ENCODE measurements around the gene ZNF730.
"Not testable (repeated sequence)": the region's sequence is repeated elsewhere in the genome, so short reads cannot be mapped to it uniquely, and the experiment has no call there.

ZNF730 gene

GRCh38 chr19:23116802-23117571 is at the start of gene ZNF730:
ZNF730 (plus strand) TSS chr19:23117025; CDS start chr19:23117174, 149 bp downstream.
- no peak for DNase-seq (ENCODE audit: low spot score)

- no peak for DNase-seq (ENCODE audit: low spot score)
Measured at GRCh38 chr19:23070353-23071146, 46.3 kb upstream of the ZNF730 start.

- no peak for DNase-seq (ENCODE audit: low spot score)
Measured at GRCh38 chr19:23071147-23071511, 45.7 kb upstream of the ZNF730 start.

DNA sequence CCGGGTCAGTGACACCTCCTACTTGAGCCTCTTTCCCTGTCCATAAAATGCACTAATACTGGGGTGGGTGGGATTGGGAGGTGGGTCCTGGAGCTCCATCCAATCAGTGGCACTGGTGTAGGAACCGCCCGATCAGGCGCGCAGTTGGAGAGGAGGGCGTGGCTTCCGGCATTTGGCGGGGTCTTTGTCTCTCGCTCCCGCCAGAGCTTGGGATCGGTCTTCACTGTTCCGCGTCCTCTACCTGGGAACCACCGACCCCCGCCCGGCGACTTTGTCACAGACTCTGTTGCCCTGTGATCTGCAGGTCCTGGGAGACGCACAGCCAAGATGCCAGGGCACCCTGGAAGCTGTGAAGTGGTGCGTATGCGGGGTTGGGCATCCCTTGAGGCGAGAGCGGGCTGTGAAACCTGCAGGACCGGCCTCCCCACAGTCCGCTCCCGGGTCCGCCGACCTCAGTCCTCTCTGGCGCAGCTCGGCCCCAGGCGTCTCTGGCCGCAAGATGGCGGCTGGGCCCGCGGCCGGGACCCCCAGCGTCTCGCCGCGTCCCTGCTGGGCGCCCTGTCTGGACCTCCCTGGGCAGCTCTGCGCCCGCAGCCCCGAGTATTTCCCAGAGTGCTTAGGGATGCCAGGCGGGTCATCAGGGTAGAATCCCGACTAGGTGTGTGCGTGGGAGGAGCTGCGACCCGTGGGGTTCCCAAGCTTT is 41.6 kb upstream of the ZNF730 start:
- peak; percentile 43 for DNase-seq (ENCODE audit: low spot score)

DNA sequence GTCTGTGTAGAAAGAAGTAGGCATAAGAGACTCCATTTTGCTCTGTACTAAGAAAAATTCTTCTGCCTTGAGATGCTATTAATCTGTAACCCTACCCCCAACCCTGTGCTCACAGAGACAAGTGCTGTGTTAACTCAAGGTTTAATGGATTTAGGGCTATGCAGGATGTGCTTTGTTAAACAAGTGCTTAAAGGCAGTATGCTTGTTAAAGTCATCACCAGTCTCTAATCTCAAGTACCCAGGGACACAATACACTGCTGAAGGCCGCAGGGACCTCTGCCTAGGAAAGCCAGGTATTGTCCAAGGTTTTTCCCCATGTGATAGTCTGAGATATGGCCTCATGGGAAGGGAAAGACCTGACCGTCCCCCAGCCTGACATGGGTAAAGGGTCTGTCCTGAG is 39.0 kb upstream of the ZNF730 start:
- DNase-seq (ENCODE audit: low spot score) = not testable (repeated sequence)

DNA sequence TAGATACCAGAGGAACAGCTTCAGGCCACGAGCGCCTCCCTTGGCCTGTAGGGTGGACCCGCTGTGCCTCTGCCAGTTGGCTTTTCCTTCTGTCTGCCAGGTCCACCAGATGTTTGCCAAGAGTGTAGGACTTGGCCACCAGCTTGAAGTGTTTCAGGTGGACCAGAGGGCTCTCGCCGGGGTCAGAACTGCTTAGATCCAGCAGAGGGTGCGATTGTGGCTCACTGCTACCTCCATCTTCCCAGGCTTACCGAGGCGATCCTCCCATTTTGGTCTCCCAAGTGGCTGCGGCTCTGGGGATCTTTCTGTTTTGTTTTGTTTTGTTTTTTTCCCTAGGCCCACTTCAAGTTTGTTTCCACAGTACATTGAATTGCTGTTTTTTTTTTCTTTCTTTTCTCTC is 23.0 kb upstream of the ZNF730 start:
- no peak for DNase-seq (ENCODE audit: low spot score)

- DNase-seq (ENCODE audit: low spot score) = no peak
Measured at GRCh38 chr19:23095418-23095817, 21.4 kb upstream of the ZNF730 start.

- DNase-seq (ENCODE audit: low spot score) = no peak
Measured at GRCh38 chr19:23098286-23098685, 18.5 kb upstream of the ZNF730 start.

DNA sequence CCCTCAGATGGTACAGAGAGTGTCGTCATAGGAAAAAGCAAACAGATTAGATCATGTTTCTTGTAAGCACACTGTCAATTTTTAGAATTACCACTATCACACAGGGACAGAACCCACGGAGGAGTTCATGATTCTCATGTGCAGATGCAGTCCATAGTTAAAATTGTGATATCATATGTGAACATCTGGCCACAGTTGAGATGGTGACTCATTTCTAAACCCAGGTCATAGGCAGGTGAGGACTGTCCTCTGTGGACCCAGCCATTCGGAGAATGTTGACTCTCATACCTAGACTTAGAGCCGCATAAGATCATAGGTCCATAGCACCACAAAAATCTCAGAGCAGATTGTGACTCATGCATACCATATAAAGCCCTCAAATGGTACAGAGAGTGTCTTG is 17.8 kb upstream of the ZNF730 start:
- DNase-seq (ENCODE audit: low spot score) = no peak

DNA sequence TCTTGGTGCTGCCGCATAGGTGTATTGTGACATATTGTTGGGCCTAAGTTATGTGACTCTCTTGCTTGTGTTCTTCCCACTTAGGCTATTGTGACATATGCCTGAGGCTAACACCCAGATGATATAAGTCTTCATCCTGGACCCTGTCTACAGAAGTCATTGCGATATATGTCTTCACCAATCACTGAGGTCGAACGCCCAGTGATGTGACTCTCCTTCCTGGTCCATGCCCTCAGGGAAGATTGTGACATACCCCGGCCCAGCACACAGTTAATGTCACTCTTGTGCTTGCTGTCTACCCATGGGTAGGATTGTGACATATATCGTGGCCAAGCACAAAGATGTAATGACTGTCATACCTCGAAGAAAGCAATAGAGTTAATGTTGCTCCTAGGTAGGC is 16.9 kb upstream of the ZNF730 start:
- no peak for DNase-seq (ENCODE audit: low spot score)

GRCh38 chr19:23101241-23101640 is 15.6 kb upstream of the ZNF730 start:
- DNase-seq (ENCODE audit: low spot score) = no peak

DNA sequence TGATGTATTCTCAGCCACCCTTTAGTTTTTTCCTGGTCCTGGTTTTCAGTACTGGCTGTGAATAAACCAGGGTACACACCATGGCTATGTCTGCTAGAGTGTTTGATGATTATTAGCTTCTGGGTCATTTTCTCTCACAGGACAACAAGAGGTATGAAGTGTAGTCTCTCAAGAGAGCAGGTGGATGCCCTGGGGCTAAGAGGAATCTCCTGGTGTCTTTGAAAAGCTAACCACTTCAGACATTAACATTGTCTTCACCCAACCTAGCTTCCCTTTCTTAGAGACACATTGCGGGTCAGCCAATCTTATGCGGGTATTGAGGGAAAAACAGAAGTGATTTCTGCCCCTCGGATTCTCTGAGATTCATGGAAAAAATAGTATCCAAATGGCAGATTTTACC is 1.6 kb downstream of the ZNF730 start:
- DNase-seq (ENCODE audit: low spot score) = no peak

GRCh38 chr19:23134211-23134610 is 17.4 kb downstream of the ZNF730 start:
- DNase-seq (ENCODE audit: low spot score) = not testable (repeated sequence)

- DNase-seq (ENCODE audit: low spot score) = no peak
Measured at GRCh38 chr19:23145617-23146415, 29.0 kb downstream of the ZNF730 start.

DNA sequence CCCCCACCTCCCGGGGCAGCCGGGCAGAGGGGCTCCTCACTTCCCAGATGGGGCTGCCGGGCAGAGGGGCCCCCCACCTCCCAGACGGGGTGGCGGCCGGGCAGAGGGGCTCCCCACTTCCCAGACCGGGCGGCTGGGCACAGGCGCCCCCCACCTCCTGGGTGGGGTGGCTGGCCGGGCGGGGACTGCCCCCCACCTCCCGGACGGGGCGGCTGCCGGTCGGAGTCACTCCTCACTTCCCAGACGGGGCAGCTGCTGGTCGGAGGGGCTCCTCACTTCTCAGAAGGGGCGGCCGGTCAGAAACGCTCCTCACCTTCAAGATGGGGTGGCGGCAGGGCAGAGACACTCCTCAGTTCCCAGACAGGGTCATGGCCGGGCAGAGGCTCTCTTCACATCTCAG is 43.9 kb downstream of the ZNF730 start:
- DNase-seq (ENCODE audit: low spot score) = no peak

- DNase-seq (ENCODE audit: low spot score) = not testable (repeated sequence)
Measured at GRCh38 chr19:23168286-23168685, 51.5 kb downstream of the ZNF730 start.

DNA sequence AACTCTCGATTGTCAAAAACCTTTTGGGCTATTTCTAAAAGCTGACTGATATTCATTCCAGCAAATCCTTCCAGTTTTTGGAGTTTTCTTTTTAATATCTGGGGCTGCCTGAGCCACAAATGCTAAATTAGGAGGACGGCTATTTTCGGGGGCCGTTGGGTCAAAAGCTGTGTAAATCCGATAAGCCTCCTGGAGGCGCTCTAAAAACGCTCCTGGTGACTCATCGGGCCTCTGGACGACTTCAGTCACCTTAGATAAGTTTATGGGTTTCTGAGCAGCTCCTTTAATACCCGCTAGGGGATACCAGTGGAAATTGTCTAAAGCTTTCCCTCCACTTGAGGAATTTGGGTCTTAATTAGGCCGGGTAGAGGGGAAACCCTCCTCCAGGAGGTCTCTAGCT is 66.4 kb downstream of the ZNF730 start:
- no peak for DNase-seq (ENCODE audit: low spot score)

GRCh38 chr19:23190341-23190740 is 73.5 kb downstream of the ZNF730 start:
- no peak for DNase-seq (ENCODE audit: low spot score)
